Measurements from ENCODE around the gene TRIM32.

The TRIM32 gene

DNA sequence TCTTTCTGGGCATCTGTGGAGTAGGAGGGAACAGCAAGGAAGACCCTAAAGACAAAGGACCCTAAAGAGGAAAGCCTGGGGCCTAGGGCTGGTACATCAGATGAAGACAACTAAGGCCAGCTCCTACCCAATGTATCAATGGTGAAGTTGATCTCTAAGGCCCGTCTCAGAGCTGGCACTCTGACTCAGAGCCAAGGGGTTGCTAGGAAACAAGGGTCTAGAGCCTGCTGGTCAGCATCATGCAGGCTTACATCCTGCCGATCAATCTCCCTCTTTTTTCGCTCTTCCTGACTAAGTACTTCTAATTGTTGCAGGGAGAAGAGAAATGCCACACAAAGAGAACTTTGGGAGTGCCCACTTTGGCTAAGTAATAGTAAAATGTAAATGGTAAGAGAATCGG lies 26.2 kb downstream of the TRIM32 start:
- Histone ChIP-seq H2AFZ (ENCODE audit: low read length) (no peak overlapping the region), H3K4me3 (ENCODE audit: low read depth, low read length, poor library complexity, severe bottlenecking) (no peak overlapping the region), H3K9me2 (ENCODE audit: low read depth, low read length) (no peaks in the 10 kb centered on the region), H3K4me2 (ENCODE audit: low read length) (no peak overlapping the region), H3K4me1 (ENCODE audit: insufficient read depth, low read length, severe bottlenecking) (no peaks in the 10 kb centered on the region), H3K27me3 (ENCODE audit: insufficient read depth, low read length) (no peaks in the 10 kb centered on the region), H4K20me1 (ENCODE audit: insufficient read depth, low read length) (0 out of 2 replicates have a peak, but pooled peaks cover 1% of the 10 kb centered on the region), H3K27ac (ENCODE audit: low read depth, low read length, poor library complexity, severe bottlenecking) (no peak overlapping the region), H3F3A (ENCODE audit: insufficient read depth, low read length) (no peaks in the 10 kb centered on the region), H3K79me2 (ENCODE audit: insufficient read depth, low read length) (no peaks in the 10 kb centered on the region), H3K9me3 (ENCODE audit: low read length) (no peaks in the 10 kb centered on the region), H3K36me3 (ENCODE audit: insufficient read depth, low read length) (no peaks in the 10 kb centered on the region), H3K9ac (ENCODE audit: low read length) (no peak overlapping the region)
- TF ChIP-seq, protein P1, sequence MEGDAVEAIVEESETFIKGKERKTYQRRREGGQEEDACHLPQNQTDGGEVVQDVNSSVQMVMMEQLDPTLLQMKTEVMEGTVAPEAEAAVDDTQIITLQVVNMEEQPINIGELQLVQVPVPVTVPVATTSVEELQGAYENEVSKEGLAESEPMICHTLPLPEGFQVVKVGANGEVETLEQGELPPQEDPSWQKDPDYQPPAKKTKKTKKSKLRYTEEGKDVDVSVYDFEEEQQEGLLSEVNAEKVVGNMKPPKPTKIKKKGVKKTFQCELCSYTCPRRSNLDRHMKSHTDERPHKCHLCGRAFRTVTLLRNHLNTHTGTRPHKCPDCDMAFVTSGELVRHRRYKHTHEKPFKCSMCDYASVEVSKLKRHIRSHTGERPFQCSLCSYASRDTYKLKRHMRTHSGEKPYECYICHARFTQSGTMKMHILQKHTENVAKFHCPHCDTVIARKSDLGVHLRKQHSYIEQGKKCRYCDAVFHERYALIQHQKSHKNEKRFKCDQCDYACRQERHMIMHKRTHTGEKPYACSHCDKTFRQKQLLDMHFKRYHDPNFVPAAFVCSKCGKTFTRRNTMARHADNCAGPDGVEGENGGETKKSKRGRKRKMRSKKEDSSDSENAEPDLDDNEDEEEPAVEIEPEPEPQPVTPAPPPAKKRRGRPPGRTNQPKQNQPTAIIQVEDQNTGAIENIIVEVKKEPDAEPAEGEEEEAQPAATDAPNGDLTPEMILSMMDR (IDR thresholded peaks at IDR 0.05; ENCODE audit: low read length): no peak
- no peak for TF ChIP-seq EZH2 (IDR thresholded peaks at IDR 0.05; ENCODE audit: borderline replicate concordance, low read length)

DNA sequence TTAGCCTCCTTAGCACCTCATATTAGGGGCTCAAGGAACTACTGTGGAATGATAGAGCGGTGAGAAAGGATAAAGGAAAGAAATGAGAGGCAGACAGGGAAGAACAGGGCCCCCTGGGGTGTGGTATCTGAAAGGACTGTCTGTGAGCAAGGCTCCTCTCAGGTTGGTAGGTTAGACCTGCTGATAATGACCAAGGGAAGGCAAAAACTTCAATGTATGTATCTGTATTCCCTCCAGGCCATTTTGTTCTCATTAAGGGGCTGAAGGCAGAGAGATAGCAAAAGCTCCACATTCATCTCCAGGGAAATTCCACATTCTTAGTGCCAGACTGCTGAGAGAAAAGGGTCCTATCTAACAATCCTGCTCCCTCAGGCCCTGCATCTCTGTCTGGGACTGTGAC lies 28.6 kb downstream of the TRIM32 start:
- Histone ChIP-seq H3F3A (ENCODE audit: insufficient read depth, low read length) (no peaks in the 10 kb centered on the region), H3K9me2 (ENCODE audit: low read depth, low read length) (no peaks in the 10 kb centered on the region), H3K27me3 (ENCODE audit: insufficient read depth, low read length) (no peaks in the 10 kb centered on the region), H3K9me3 (ENCODE audit: low read length) (no peaks in the 10 kb centered on the region), H3K79me2 (ENCODE audit: insufficient read depth, low read length) (no peaks in the 10 kb centered on the region), H3K9ac (ENCODE audit: low read length) (no peak overlapping the region), H2AFZ (ENCODE audit: low read length) (no peak overlapping the region), H3K4me2 (ENCODE audit: low read length) (no peak overlapping the region), H3K4me1 (ENCODE audit: insufficient read depth, low read length, severe bottlenecking) (no peaks in the 10 kb centered on the region), H3K27ac (ENCODE audit: low read depth, low read length, poor library complexity, severe bottlenecking) (no peak overlapping the region), H4K20me1 (ENCODE audit: insufficient read depth, low read length) (no peaks in the 10 kb centered on the region), H3K4me3 (ENCODE audit: low read depth, low read length, poor library complexity, severe bottlenecking) (no peak overlapping the region), H3K36me3 (ENCODE audit: insufficient read depth, low read length) (no peaks in the 10 kb centered on the region)
- TF ChIP-seq, protein P1 (IDR thresholded peaks at IDR 0.05; ENCODE audit: low read length): no peak
- TF ChIP-seq EZH2 (IDR thresholded peaks at IDR 0.05; ENCODE audit: borderline replicate concordance, low read length): no peak

DNA sequence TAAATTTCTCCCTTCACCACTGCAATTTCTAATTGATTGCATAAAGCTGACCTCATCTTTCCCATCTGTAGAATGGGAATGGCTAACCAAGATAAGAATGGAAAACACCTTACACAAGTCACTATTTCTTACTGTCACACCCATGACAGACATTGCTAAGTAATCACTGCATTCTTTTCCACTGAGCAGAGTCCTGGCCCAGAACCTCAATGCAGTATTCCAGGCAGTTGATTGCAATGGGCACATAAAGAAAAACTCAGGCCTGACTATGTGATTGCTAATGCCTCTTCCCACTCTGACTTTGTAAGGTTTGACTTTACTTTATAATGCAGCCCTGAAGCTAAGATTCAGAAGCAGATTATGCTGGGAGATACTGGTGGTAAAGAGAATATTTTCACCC lies 29.3 kb downstream of the TRIM32 start:
- Histone ChIP-seq H3K79me2 (ENCODE audit: insufficient read depth, low read length) (no peaks in the 10 kb centered on the region), H3F3A (ENCODE audit: insufficient read depth, low read length) (no peaks in the 10 kb centered on the region), H3K36me3 (ENCODE audit: insufficient read depth, low read length) (no peaks in the 10 kb centered on the region), H3K4me3 (ENCODE audit: low read depth, low read length, poor library complexity, severe bottlenecking) (no peak overlapping the region), H3K27me3 (ENCODE audit: insufficient read depth, low read length) (no peaks in the 10 kb centered on the region; the same call in 1 of the 2 replicates), H3K9me2 (ENCODE audit: low read depth, low read length) (no peaks in the 10 kb centered on the region), H4K20me1 (ENCODE audit: insufficient read depth, low read length) (no peaks in the 10 kb centered on the region), H3K9me3 (ENCODE audit: low read length) (no peaks in the 10 kb centered on the region), H3K4me2 (ENCODE audit: low read length) (no peak overlapping the region), H3K9ac (ENCODE audit: low read length) (no peak overlapping the region), H2AFZ (ENCODE audit: low read length) (no peak overlapping the region), H3K27ac (ENCODE audit: low read depth, low read length, poor library complexity, severe bottlenecking) (no peak overlapping the region), H3K4me1 (ENCODE audit: insufficient read depth, low read length, severe bottlenecking) (no peaks in the 10 kb centered on the region)
- TF ChIP-seq, protein P1 (IDR thresholded peaks at IDR 0.05; ENCODE audit: low read length): no peak
- no peak for TF ChIP-seq EZH2 (IDR thresholded peaks at IDR 0.05; ENCODE audit: borderline replicate concordance, low read length)

Data from OCI-LY1 (cell line).